Myocyte (in vitro differentiated cells): Measurements from ENCODE around the gene RARRES2. TPM values are rescaled to one million over a fixed set of nuclear protein-coding genes. Genes with fewer than 3 reads are reported as not detected.
"Not testable (repeated sequence)": the region's sequence is repeated elsewhere in the genome, so short reads cannot be mapped to it uniquely, and the experiment has no call there.

ENCODE experiments used
- DNase-seq: peaks from one replicate; pipeline ENCODE4 v3.0.0-alpha.2; 2012; ENCODE audit warnings: low read depth
- total RNA-seq: library from RNA; depleted of rRNA; stranded (reverse); fragments of >200 nt; gene quantifications from 2 replicates; pipeline ENCODE4 v1.2.3, GENCODE V29; 2014

RARRES2 gene
- total RNA-seq, 1 donor from 2014 or later, result 202 TPM

DNA sequence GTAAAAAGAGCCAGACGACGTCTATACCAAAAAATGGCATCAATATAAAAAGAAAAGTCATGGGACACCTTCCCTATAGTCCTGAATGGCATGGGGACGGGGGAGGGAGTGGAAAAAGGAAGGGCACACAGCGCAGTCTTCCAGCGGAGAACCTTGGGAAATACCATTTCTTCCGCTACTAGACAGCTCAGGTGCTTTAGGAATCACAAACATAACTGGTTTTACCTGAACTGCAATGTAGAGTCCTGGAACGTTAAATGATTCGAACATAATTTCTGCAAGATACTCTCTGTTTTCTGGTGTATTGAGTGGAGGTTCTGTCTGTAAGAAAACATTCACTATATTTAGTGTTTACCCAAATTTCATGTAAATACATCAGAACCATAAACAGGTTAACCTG lies 46.4 kb downstream of the RARRES2 start:
- DNase-seq, result not testable (repeated sequence)

DNA sequence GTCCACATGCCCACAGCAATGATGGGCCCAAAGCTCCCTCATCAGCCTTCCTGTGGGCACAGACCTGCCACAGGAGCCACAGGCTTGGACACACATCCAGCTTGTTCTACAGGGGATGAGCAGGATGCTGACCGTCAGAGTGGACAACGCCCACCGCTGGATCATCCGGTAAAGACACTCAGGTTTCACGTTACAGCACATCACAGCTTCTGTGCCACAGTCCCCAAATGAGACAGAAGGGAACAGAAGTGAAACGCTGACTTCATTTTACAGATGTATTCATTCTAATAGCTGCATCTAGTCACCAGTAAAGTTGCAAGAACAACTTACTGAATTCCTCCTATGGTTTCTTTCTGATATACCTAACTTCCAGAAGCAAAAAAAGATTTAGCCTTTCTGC lies 51.1 kb downstream of the RARRES2 start:
- peak; percentile 46 for DNase-seq

DNA sequence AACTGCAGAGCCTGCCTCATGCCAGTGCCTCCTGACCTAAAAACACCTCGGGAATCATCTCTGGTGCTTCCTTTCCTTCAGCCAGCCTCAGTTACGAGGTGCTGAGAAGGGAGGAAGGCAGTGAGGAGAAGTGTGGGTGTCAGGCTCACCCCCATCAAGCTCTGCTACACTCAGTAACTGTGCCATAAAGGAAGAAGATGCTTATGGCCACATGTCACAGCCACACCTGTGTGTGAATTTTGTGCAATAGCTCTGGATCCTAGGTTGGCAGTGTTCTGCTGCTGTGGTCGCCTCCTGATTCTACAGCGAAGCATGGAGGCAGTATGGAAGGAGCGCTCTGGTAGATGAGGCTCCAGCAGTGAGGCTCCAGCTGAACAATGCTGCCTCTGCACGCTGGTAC lies 52.6 kb downstream of the RARRES2 start:
- not testable (repeated sequence) for DNase-seq

Other genes starting within 250 kb of the RARRES2 start
- gene LRRC61, start 18.3 kb downstream of the RARRES2 start, total RNA-seq, result not detected in 2 replicates
- 0.32 TPM in 1 of 2 replicates, not detected in the other for gene ACTR3C, start 18.1 kb downstream of the RARRES2 start, total RNA-seq
- 262 and 362 TPM in 2 replicates for gene REPIN1, start 27.2 kb upstream of the RARRES2 start, total RNA-seq
- 17.8 and 21.2 TPM in 2 replicates for gene ZNF775, start 37.7 kb upstream of the RARRES2 start, total RNA-seq
- gene GIMAP8, start 109.0 kb upstream of the RARRES2 start, total RNA-seq, result not detected in 2 replicates
- gene GIMAP7, start 173.2 kb upstream of the RARRES2 start, total RNA-seq, result not detected in 2 replicates
- gene GIMAP4, start 225.8 kb upstream of the RARRES2 start, total RNA-seq, result not detected in 2 replicates